GM21619 (cell line): ENCODE data around the gene NETO1.

Experiments
- ATAC-seq: cut with Tn5 transposase; IDR thresholded peaks from one replicate; pipeline ENCODE4 v1.9.1; 2021; ENCODE audit not compliant: unreplicated experiment

NETO1 gene, protein sequence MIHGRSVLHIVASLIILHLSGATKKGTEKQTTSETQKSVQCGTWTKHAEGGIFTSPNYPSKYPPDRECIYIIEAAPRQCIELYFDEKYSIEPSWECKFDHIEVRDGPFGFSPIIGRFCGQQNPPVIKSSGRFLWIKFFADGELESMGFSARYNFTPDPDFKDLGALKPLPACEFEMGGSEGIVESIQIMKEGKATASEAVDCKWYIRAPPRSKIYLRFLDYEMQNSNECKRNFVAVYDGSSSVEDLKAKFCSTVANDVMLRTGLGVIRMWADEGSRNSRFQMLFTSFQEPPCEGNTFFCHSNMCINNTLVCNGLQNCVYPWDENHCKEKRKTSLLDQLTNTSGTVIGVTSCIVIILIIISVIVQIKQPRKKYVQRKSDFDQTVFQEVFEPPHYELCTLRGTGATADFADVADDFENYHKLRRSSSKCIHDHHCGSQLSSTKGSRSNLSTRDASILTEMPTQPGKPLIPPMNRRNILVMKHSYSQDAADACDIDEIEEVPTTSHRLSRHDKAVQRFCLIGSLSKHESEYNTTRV

DNA sequence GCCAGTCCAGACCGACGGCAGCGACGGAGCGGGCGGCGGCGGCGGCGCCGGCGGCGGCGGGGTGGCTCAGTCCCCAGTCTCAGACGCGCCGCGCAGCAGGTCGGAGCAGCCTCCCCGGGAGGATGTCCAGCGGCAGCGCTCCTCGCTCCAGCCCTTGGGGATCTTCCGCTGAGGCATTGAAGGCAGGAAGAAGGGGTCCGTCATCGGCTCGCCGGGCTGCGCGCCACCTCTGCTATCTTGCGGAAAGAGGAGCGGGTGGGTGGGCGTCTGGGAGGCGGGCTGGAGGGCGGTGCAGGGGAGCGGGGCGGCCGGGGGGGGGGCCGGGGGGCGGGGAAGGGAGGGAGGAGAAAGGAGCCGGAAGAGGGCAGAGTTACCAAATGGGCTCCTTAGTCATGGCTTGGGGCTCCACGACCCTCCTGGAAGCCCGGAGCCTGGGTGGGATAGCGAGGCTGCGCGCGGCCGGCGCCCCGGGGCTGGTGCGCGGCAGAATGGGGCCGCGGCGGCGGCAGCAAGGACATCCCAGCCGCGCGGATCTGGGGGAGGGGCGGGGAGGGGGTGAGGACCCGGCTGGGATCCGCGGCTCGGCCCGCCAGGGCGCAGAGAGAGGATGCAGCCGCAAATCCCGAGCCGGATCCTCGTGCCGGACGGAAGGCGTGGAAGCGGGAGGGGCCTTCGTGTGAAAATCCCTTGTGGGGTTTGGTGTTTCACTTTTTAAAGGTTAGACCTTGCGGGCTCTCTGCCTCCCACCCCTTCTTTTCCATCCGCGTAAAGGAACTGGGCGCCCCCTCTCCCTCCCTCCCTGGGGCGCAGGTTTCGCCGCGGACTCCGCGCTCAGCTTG, at the start of gene NETO1:
Gene NETO1 (minus strand): TSS at position 242 of the 839 bp plus-strand sequence. CDS start 696 bp downstream, outside the sequence.
- ATAC-seq = no peak

DNA sequence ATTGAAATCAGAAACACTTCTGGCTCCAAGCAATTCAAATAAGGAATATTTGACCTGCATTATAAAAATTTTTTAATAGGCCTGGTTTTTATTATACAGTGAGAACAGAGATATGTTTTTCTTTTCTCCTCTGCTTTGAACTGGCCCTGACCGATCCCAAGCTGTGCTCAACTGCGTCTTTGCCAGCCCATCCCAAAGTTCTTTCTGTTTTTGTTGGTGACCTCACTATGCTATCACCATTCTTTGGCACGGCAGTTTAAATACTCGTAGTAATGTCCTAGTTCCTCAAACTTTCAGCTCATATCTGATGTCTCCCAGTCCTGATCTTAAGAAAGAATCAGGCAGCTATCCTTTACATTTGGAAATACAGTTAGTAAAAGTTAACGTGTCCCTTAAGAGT, 42.3 kb upstream of the NETO1 start:
- no peak for ATAC-seq

DNA sequence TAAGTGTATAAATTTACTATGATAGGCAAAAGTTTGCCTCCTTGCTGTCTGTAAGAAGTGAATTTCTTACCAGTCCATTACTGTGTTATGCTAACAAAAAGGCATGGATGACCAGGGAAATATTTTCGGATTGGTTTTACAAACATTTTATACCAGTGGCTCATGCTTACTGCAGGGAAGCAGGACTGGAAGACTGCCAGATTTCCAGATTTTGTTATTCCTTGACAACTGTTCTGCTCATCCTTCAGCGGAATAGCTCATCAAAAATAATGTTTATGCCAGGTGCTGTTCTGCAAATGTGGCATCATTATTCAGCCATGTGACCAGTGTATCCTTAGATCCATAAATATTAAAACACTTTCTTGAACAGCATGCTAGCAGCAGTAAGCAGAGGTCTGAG, 40.4 kb upstream of the NETO1 start:
- ATAC-seq = no peak

DNA sequence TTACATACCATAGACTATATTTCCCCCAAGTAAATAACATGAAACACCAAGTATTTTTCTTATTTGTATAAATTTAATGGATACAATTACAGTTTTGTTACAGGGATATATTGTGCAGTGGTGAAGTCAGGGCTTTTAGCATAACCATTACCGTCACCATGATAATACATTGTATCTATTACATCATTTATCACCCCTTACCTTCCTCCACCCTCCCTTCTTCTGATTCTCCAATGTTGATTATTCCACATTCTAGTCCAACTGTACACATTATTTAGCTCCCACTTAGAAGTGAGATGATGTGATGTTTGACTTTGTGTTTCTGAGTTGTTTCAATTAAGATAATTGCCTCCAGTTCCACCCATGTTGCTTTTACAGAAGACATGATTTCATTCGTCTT, 35.2 kb upstream of the NETO1 start:
- no peak for ATAC-seq

DNA sequence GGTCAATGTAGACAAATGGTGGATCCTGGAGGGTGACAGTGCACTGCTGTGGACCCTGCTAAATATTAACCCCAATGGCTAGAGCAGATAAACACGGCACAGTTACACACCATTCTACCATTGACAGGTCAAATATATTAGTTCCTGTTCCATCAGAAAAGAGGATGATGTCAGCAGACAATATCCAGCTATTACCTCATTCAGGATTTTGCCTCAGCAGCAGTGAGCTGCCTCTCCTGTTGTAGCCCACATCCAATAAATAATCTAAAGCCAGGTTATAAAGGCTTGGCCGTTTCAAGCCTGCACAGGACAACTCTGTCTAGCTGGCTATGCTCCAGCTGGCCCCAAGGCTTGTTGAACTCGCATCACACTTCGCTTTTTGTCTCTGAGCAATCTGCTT, 31.6 kb upstream of the NETO1 start:
- no peak for ATAC-seq

DNA sequence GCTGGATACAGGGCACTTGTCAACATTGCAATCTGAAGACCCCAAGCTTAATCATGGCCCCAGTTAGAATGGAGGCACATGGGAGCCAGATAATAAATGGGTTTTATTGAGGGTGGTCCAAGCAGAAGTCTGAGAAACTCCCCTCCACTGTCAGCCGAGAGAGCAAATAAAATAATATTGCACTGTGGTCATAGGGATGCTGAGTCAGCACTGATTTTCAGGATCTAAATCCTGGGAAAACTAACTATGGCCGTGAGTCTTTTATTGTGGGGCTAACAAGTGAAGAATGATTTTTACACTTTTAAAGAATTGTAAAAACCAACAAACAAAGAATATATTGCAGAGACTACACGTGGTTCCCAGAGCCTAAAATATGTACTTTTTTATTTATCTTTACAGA, 31.1 kb upstream of the NETO1 start:
- no peak for ATAC-seq

DNA sequence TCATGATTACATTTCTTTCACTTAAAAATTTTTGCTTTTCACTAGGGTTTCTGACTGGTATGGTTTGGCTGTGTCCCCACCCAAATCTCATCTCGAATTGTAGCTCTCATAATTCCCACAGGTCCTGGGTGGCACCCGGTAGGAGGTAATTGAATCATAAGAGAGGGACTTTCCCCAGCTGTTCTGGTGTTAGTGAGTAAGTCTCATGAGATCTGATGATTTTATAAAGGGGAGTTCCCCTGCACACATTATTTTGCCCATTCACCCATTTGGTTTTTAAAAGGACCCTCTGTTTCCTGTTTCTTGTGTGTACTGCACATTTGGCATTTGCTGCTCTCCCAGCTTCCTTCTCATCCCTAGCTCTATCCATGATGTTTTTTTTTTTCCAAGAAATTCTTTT, 27.8 kb upstream of the NETO1 start:
- ATAC-seq = no peak

DNA sequence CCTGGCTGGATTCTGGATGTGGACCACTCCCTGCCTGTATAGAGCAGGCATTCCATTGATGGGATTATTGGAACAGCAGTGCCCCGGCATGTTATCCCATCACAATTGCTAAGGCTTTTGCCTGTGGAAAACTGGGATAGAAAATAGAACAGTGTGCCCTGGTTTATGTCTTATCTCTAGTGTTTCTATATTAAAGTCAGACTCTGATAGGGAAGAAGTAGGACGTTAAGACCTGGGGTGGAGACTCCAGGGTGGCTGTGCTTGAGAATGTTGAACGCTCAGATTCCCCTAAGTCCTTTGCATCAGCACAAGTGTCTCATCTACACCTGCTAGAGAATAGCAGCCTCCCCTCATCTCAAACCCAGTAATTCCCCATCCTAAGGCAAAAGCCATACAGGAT, 10.8 kb upstream of the NETO1 start:
- ATAC-seq = no peak

DNA sequence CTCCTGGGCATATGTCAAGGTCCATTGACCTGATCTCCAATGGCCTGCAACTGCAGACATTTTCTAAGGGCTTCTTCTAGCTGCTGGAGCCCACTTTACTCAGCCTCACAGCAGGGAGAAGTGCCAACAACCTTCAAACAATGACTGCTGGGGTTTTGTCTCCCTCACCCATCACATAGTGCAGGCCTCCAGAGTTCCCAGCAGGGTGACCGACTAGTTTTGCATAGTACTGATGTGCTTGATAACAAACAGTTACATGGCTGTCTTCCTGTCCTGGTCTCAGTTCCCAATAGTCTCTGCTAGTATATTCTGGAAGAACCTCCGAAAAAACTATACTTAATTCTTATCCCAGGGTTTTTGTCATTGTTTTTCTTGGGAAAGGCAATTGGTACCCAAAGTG, 10.4 kb upstream of the NETO1 start:
- no peak for ATAC-seq

DNA sequence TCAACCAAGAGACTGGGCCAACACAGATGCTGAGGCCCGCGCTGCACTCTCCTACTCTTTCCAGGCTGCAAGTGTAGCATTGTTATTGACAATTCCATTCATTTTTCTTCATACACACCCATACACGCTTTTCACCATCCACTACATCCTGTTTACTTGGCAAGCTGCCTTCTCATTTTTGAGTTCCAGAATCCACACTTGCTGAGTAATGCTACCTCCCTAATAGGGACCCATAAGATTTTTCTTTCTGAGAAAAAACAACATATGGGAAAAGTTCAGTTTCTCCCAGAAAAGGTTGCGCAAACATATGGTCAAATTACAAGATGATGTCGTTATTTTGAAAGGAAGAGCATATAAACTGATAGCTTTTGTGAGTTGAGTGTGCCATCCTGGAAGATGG, 3.3 kb upstream of the NETO1 start:
- ATAC-seq = no peak

DNA sequence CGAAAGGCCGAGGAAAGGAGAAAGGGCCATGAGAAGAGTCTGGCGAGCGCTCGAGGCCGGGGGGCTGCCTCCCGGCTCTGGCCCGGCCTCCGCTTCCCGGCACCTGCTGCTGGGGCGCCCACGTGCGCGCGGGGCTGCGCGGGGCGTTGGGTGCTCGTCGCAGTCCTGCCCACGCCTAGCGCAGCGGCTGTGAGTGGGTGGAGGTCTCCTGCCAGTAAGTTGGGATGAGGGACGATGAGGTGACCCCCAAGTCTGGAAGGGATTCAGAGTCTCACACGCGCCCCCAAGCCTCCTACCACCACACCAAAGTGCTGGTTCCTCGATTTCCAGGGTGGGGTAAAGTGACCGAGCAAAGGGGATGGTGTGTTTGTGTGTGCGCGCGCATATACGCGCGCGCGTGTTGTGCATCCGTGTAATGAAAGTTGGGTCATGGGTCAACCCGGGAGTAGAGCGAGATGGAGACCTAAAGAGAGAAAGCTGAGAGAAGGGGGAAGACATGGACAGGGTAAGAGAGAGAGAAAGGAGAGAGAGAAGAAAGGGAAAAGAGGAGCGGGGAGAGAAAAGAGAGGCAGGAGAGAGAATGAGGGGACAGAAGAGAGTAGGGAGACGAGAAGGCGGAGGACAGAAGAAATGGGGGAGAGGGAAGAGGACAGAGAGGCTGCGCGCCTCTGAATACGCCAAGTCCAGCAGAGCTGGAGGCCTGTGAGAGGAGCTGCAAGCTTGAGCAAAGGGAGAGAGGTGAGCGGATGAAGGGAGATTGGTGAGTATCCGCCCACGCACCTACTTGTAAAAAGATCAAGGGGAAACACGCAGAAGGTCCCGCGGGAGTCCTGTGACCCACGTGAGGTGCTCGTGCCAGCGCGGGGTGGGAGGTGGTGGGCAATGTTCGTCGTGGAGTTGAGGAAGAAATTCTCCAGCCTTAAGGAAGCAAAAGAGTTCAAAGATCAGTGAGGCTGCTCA, 1.7 kb upstream of the NETO1 start:
- ATAC-seq = no peak

DNA sequence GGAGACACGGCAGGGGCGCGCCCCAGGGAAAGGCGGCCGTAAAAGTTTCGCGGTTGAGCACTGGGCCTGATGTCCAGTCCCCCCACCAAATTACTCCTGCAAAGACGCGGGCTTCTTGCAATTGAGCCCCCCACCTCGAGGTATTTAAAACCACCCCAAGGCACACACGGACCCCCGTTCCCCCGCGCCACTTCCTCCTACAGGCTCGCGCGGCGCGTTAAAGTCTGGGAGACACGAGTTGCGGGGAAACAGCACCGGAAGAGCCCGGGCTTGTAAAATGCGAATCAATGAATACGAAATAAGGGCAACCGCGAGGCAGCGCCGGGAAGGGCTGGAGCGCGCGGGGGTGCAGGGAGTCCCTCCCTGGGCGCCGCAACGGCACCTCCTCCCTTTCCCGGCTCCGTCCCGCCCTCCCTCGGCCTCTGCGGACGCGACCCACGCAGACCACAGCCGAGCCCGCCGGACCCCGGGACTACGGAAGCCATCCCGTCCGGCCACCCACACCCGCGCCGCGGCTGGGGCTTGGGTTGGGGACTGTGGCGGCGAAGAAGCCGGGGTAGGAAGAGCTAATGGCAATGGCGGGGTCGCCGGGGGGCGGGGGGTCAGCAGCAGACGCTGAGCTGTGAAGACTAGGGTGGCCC, 918 bp upstream of the NETO1 start:
- ATAC-seq = no peak

DNA sequence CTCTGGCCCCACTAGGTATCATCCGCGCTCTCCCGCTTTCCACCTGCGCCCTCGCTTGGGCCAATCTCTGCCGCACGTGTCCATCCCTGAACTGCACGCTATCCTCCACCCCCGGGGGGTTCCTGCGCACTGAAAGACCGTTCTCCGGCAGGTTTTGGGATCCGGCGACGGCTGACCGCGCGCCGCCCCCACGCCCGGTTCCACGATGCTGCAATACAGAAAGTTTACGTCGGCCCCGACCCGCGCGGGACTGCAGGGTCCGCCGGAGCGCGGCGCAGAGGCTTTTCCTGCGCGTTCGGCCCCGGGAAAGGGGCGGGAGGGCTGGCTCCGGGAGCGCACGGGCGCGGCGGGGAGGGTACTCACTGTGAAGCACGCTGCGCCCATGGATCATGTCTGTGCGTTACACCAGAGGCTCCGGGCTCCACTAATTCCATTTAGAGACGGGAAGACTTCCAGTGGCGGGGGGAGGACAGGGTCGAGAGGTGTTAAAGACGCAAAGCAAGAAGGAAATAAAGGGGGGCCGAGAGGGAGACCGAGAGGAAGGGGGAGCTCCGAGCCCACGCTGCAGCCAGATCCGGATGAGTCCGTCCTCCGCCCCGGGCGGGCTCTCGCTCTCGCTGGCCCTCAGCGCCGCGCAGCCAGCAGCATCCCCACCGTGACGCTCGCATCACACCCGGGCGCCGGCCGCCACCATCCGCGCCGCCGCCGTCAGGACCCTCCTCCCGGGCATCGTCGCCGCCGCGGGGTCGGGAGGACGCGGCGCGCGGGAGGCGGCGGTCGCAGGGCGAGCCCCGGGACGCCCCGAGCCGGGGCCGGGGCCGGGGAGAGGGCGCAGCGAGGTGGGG, 664 bp downstream of the NETO1 start:
- no peak for ATAC-seq

DNA sequence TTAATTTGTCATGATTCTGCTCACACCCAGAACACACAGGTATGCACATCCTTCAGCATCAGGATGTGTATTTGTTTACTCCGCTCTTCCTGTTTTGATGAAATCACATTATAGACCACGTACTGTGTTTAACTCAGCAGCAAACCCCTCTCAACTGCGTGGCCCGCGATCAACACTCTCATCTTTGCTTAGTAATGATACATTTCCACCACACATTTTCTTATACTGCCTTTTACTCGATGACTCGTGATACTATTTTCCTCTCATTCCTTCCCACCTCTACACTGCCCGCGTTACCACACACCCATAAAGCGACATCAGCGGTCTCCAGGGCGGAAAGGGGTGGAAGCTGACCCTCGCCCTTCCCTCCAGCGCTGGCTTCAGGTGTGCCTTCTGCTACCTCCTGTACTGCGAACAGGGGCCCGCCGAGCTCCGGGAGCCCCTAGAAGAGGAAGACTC, 1.3 kb downstream of the NETO1 start:
- no peak for ATAC-seq

DNA sequence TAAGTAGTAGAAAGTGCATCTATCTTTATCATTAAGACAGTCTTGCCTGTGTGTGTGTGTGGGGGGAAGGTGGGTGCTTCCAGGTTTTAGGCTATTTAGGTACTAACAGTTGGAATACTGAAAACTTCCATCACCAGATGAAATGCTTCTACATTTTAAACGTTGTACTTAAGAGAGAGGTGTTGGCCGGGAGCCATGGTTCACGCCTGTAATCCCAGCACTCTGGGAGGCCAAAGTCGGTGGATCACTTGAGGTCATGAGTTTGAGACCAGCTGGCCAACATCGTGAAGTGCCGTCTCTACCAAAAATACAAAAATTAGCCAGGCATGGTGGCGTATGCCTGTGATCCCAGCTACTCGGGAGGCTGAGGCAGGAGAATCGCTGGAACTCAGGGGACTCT, 4.0 kb downstream of the NETO1 start:
- ATAC-seq = no peak

DNA sequence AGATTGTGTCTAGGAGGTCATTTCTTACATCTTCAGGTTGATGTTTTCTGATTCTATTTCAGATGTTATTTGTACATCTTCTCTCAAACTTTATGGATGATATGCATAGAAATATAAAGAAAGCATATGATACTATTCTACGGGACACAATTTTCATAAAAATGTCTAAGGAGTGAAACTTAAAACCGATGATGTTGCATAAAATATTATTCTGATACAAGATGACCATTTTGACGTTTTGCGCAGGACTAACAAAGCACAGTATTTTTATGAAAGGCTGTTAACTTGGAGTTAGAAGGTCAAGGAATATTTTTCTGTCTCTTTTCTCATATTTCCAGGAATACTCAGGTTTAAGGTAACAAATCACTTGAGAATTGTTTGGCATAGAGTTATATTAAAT, 8.7 kb downstream of the NETO1 start:
- no peak for ATAC-seq

DNA sequence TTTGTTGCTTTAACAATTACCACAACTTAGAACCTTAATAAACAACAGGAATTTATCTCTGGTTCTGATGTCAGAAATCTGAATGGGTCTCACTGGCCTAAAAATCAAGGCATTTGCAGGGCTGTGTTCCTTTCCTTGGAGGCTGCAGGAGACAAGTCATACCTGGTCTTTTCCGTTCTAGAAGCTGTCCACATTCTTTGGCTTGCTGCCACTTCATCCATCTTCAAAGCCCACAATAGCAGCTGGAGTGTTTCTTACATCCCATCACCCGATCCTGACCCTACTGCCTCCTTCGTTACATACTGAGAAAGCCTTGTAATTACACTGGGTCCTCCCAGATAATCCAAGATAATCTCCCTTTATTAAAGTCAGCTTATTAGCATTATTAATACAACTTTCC, 18.1 kb downstream of the NETO1 start:
- no peak for ATAC-seq

DNA sequence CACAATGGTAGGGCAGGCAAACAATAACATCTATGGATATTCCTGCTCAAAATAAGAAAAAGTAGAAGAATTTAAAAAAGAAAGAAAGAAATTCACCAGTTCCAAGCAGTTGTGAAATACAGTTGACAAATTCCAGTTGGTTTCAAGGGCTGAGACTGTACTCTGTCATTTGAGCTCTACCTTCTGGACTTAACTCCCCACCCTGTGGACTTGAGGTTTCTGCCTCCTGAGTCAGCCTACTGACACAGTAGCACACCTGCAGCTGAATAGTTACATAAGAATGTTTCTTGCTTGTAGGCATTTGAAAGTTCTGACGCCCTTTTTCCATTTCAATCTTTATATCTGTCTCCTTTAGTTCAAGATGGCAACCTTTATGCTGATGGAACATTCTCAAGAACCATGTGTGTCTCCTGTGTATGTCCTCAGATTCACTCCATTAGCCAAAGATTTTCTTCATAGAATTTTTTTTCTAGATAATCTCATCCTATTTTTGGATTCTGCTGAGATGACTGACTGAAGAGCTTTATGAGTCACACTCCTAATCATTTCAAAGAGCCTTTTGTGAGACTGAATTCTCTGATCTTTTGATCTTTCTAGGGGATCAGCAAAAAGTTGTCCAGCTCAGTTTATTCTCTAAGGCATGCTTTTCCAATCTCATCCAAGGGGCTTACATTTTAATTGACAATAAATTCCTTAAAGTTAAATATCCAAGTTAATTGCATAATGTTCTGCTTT, 19.1 kb downstream of the NETO1 start:
- no peak for ATAC-seq

DNA sequence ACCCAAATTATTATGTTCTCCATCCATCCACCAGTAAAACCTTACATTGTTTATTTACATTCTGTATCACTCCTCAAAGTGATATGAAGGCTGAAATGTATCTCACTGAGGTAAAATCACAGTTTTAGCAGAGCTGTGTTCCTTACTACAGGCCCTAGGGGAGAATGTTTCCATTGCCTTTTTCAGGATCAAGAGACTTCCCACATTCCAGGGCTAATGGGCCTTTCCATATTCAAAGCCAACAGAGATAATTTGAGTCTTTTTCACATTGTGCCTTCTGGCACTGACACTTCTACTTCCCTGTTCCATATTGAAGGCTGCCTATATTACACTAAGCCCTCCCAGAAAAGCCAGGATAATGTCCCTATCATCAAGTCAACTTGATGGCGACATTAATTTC, 20.0 kb downstream of the NETO1 start:
- ATAC-seq = no peak
